ENCODE data around the gene STX10. TPM values are rescaled to one million over a fixed set of nuclear protein-coding genes. Genes with fewer than 3 reads are reported as not detected.
A peak's percentile ranks its signal among the peaks of the same experiment; 100 is the strongest.
"Not testable (repeated sequence)": the region's sequence is repeated elsewhere in the genome, so short reads cannot be mapped to it uniquely, and the experiment has no call there.

The STX10 gene, protein sequence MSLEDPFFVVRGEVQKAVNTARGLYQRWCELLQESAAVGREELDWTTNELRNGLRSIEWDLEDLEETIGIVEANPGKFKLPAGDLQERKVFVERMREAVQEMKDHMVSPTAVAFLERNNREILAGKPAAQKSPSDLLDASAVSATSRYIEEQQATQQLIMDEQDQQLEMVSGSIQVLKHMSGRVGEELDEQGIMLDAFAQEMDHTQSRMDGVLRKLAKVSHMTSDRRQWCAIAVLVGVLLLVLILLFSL
- 10 to 100 TPM; 41.0 to 97.6 (median 53.9) TPM for total RNA-seq

DNA sequence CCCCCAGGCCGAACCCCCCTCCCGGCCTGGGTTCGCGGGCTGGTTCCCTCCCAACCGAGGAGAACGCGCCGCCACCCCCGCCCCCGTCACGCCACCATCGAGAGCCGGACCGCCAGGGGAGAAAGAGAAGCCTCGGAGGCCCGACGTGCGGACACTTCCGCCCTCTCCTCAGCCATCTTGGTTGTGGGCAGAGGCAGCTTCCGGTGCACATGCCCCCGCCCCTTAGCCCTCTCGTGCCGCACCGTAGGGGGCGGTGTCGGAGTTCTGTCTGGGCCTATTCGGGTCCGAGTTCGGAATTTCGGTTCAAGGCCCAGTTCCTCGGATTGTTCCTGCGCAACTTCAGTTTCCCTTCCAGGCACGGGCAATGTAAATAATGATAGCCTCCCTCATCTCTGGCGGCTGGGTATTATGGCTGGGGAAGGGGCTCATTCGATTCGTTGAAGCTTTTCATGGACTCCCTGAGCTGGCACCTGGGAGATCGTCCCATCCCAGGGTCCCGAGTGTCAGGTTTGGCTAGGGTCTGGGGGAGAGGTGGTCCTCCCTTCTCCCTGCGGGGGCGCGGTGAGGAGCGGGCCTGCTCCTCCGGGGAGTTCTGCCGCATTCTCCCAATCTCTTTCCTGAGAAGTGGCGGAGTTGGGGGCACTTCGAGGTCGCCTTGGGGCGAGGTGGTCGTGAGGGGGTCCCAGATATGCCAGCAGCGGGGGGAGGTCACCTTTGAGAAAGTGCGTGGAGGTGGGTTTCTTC, at the start of gene STX10, which contains the start of gene IER2:
Gene STX10 (minus strand): TSS at position 189 of the 744 bp plus-strand sequence. CDS start 202 bp downstream, outside the sequence.
Gene IER2 (plus strand): TSS at position 225 of the 744 bp plus-strand sequence. CDS start 2,776 bp downstream, outside the sequence.
- TF ChIP-seq, protein P1, sequence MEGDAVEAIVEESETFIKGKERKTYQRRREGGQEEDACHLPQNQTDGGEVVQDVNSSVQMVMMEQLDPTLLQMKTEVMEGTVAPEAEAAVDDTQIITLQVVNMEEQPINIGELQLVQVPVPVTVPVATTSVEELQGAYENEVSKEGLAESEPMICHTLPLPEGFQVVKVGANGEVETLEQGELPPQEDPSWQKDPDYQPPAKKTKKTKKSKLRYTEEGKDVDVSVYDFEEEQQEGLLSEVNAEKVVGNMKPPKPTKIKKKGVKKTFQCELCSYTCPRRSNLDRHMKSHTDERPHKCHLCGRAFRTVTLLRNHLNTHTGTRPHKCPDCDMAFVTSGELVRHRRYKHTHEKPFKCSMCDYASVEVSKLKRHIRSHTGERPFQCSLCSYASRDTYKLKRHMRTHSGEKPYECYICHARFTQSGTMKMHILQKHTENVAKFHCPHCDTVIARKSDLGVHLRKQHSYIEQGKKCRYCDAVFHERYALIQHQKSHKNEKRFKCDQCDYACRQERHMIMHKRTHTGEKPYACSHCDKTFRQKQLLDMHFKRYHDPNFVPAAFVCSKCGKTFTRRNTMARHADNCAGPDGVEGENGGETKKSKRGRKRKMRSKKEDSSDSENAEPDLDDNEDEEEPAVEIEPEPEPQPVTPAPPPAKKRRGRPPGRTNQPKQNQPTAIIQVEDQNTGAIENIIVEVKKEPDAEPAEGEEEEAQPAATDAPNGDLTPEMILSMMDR (IDR thresholded peaks at IDR 0.05), result no peak
- peak; percentile 64 for ATAC-seq (ENCODE audit: low FRiP score)
- peak; percentile 74 for DNase-seq (ENCODE audit: low spot score)

DNA sequence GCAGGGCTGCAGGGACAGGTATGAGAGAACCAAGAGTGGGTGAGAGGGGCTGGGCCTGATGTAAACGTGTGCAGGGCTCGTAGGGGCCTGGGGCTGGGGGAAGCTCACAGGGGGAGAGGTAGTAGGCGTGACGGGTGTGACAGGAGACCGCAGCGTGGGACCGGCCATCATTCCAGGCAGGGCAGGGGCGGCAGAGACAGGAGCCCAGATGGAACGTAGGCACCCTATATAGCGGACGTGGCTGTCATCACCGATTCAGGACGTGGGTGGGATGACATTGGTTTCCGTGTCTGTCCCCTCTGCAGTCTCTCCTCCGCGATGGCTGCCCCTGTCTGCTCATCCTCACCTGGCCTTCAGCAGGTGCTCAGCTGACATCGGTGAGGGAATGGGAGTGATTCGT, 48.5 kb upstream of the STX10 start:
- TF ChIP-seq, protein P1 (IDR thresholded peaks at IDR 0.05), result no peak
- ATAC-seq (ENCODE audit: low FRiP score) (no peak), DNase-seq (ENCODE audit: low spot score) (no peak)

DNA sequence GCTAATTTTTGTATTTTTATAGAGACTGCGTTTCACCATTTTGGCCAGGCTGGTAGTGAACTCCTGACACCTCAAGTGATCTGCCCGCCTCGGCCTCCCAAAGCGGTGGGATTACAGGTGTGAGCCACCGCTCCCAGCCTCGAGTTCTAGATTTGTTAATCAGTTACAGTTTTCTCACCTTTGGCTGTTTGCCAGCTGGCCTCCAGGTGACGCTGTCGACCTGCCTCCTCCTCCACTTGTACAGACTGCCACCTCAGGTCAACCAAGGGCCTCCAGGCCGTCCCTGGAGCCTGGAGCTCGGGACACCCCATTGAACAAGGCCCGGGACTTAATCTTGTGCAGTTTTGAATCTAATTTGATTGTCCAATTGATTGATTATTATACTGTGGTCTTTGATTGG, 45.5 kb upstream of the STX10 start:
- DNase-seq (ENCODE audit: low spot score), result no peak
- ATAC-seq (ENCODE audit: low FRiP score), result no peak
- TF ChIP-seq, protein P1 (IDR thresholded peaks at IDR 0.05), result no peak

DNA sequence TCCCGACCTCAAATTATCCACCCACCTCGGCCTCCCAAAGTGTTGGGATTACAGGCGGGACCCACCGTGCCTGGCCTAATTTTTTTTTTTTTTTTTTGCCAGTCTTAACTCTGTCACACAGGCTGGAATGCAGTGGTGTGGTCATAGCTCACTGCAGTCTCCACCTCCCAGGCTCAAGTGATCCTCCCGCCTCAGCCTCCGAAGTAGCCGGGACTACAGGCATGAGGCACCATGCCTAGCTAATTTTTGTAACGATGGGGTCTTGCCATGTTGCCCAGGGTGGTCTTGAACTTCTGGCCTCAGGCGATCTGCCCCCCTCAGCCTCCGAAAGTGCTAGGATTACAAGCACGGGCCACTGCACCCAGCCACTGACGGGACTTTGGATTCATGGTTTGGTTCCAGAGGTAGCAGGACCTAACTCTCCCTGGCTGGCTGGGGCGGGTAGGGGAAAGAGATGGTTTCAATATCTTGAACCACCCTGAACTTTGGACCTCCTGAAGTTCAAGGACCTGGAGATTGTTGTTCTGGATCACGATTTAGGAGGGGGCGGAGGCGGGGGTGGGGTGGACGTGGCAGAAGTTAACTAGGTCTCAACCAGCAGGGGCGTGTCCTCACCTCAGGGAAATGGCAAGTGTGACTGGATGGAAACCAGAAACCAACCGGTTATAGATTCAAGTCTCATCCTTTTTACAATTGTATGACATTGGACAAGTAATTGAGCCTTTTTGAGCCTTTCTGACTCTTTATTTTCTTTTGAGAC, 40.8 kb upstream of the STX10 start:
- ATAC-seq (ENCODE audit: low FRiP score), result no peak
- DNase-seq (ENCODE audit: low spot score), result no peak
- TF ChIP-seq, protein P1 (IDR thresholded peaks at IDR 0.05), result no peak

DNA sequence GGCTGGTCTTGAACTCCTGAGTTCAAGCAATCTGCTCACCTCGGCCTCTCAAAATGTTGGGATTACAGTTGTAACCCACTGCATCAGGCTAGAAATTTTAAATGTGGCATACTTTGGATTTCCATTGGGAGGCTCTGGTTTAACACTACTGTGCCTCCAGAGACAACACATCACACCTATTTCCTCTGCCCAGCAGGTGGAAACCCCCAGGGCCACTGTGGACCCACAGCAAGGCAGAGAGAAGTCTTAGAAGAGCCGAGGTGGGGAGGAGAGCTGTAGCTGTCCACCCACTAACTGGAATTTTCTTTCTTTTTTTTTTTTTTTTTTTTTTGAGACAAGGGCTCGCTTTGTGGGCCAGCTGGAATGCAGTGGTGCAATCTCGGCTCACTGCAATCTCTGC, 39.4 kb upstream of the STX10 start:
- ATAC-seq (ENCODE audit: low FRiP score) (no peak), DNase-seq (ENCODE audit: low spot score) (no peak)
- TF ChIP-seq, protein P1 (IDR thresholded peaks at IDR 0.05), result no peak

DNA sequence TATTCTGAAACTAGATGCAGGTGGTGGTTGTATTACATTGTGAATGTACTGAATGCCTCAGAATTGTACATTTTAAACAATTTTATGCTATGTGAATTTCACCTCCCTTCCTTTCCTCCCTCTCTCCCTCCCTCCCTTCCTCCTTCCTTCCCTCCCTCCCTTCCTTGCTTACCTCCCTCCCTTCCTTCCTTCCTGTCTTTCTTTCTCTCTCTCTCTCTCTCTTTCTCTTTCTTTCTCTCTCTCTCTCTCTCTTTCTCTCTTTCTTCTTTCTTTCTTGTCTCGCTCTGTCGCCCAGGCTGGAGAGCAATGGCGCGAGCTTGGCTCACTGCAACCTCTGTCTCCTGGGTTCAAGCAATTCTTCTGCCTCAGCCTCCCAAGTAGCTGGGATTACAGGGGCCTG, 37.2 kb upstream of the STX10 start:
- ATAC-seq (ENCODE audit: low FRiP score) (no peak), DNase-seq (ENCODE audit: low spot score) (no peak)
- TF ChIP-seq, protein P1 (IDR thresholded peaks at IDR 0.05), result no peak

DNA sequence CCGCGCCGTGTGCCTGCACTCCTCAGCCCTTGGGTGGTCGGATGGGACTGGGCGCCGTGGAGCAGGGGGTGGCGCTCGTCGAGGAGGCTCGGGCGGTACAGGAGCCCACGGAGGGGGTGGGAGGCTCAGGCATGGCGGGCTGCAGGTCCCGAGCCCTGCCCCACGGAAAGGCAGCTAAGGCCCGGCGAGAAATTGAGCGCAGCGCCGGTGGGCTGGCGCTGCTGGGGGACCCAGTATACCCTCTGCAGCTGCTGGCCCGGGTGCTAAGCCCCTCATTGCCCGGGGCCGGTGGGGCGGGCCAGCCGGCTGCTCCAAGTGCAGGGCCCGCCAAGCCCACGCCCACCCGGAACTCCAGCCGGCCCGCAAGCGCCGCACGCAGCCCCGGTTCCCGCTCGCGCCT, 36.5 kb upstream of the STX10 start:
- not testable (repeated sequence) for ATAC-seq (ENCODE audit: low FRiP score); DNase-seq (ENCODE audit: low spot score)

DNA sequence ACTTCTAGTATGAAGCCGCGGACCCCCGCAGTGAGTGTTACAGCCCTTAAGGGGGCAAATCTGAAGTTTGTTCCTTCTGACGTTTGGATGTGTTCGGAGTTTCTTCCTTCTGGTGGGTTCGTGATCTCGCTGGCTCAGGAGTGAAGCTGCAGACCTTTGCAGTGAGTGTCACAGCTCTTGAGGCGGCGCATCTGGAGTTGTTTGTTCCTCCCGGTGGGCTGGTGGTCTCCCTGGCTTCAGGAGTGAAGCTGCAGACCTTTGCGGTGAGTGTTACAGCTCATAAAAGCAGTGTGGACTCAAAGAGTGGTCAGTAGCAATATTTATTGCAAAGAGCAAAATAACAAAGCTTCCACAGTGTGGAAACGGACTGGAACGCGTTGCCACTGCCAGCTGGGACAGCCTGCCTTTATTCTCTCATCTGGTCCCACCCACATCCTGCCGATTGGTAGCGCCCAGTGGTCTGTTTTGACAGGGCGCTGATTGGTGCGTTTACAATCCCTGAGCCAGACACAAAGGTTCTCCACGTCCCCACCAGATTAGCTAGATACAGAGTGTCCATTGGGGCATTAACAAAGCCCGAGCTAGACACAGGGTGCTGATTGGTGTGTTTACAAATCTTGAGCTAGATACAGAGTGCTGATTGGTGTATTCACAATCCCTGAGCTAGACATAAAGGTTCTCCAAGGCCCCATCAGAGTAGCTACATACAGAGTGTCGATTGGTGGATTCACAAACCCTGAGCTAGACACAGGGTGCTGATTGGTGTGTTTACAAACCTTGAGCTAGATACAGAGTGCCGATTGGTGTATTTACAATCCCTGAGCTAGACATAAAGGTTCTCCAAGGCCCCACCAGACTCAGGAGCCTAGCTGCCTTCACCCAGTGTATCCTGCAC, 35.8 kb upstream of the STX10 start:
- ATAC-seq (ENCODE audit: low FRiP score); DNase-seq (ENCODE audit: low spot score): not testable (repeated sequence)

DNA sequence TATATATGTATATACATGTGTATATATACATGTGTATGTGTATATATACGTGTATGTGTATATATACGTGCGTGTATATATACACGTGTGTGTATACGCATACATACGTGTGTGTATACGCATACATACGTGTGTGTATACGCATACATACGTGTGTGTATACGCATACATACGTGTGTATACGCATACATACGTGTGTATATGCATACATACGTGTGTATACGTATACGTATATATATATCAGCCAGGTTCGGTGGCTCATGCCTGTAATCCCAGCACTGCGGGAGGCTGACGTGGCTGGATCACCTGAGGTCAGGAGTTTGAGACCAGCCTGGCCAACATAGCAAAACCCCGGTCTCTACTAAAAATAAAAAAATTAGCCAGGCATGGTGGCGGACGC, 34.8 kb upstream of the STX10 start:
- ATAC-seq (ENCODE audit: low FRiP score); DNase-seq (ENCODE audit: low spot score): not testable (repeated sequence)

Data from omental fat pad (tissue), 4 donors.